ENCODE results near the gene BAZ2B.

BAZ2B gene

GRCh38 chr2:159292157-159292556 is 324.2 kb downstream of the BAZ2B start:
- DNase-seq, result no peak

- DNase-seq, result peak; percentile 17
Measured at GRCh38 chr2:159290289-159290907, 325.9 kb downstream of the BAZ2B start.

DNA sequence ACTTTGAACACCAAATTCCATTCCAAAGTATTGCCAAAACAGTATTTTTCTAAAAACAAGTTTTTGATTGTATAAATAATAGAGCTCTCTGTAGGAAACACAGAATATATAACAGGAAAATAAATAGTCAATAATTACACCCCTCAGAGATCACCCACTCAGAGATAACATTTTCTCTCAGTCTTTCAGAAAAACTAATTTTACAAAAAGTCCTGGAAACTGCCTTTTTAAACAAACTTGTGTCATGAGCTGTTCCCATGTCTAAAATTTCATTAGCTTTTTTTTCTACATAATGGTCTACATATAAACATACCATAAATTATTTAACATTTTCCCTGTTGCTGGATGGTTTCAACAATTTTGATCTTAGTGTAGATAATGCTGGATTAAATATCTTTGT is 328.6 kb downstream of the BAZ2B start:
- DNase-seq, result no peak

GRCh38 chr2:159286709-159287441 is 329.5 kb downstream of the BAZ2B start:
- peak; percentile 99 for DNase-seq

DNA sequence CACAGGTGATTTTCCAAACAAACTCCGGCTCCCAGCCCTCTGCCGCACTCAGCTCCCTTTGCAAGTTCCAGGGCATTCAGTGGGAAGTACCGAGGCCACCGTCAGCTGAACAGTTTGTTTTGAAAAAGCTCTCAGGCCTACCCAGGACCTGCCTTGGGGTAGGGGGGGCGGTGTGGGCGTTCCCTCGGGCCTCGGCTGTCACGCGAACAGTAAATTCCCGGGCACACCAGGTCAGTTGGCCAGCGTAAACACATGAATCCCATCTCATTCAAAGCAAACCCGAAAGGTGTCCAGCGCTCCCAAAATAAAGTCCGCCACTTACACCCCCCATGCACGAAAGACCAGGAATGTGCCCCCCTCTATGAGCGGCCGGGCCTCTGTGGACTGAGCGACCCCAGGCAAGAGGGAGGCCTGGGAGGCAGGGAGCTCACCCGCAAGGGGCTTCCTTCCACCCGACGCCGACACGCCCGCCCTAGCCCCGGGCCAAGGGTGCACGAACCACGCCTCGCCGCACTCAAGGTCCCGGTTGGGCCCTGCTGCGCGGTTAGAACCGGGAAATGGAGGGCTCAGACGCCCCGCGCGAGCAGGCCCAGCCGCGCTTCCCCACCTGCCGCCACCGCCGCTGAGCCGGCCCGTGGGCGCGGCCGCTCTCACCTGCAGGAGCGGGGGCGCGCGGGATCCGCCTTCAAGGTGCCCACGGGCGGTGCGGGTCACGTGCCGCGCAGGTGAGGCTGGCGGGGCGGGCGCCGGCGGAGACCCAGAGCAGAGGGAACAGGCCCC is 330.2 kb downstream of the BAZ2B start, which contains the start of gene WDSUB1:
TSS of gene WDSUB1 (minus strand) at position 775 of the 780 bp plus-strand sequence. CDS start 3,634 bp downstream, outside the sequence.
- no peak for DNase-seq

- no peak for DNase-seq
Measured at GRCh38 chr2:159285433-159285832, 330.9 kb downstream of the BAZ2B start.

DNA sequence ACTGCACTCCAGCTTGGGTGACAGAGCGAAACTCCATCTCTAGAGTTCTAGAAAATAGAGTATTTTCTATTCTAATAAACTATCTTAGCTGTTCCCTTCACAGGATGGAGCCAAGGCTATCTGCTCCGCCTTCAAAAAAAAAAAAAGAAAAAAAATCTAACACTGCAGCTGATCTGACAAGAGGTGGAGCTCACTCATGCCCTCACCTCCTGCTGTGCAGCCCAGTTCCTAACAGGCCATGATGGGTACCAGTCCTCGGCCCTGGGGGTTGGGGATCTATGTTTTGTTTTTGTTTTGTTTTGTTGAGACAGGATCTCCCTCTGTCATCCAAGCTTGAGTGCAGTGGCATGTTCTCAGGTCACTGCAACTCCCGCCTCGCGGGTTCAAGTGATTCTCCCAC is 332.8 kb downstream of the BAZ2B start:
- no peak for DNase-seq

- DNase-seq, result no peak
Measured at GRCh38 chr2:159281002-159281401, 335.3 kb downstream of the BAZ2B start.

- DNase-seq, result no peak
Measured at GRCh38 chr2:159279700-159280099, 336.6 kb downstream of the BAZ2B start.

- no peak for DNase-seq
Measured at GRCh38 chr2:159275111-159275510, 341.2 kb downstream of the BAZ2B start.

DNA sequence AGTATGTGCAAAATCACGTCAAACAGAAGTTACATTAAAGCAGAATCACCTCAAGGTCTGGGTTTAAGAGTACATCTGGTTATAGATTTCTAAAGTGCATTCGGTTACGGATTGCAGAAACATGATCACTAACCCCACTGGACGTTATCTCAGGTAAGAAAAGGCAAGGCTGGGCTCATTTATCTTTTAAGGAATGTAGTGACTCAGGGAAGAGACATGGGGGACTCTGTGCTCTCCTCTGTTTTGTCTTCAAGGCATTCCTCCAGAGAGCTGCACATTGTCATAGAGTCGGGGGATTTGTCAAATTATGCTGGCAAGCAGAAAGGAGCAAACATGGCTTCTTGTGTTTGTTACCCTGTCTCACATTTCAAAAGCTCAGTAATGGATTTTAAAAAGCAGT is 344.2 kb downstream of the BAZ2B start:
- no peak for DNase-seq

GRCh38 chr2:159270744-159271379 is 345.5 kb downstream of the BAZ2B start:
- DNase-seq, result no peak
